Colonic mucosa (tissue), 4 donors: Measurements from ENCODE around the gene CHMP2A. TPM values are rescaled to one million over a fixed set of nuclear protein-coding genes. Genes with fewer than 3 reads are reported as not detected.

Experiments used
- DNase-seq: peaks from one replicate; pipeline ENCODE4 v3.0.0-alpha.2; 2020
- H3K27ac ChIP-seq: fragments of 200-600 bp; one replicate; pipeline ENCODE4 v1.8.0; 2021
- H3K27me3 ChIP-seq: fragments of 200-600 bp; one replicate; pipeline ENCODE4 v1.8.0; 2021
- H3K36me3 ChIP-seq: fragments of 200-600 bp; one replicate; pipeline ENCODE4 v1.8.0; 2021
- H3K4me1 ChIP-seq: fragments of 200-600 bp; one replicate; pipeline ENCODE4 v1.8.0; 2021; ENCODE audit warnings: mild to moderate bottlenecking
- H3K4me3 ChIP-seq: fragments of 200-600 bp; one replicate; pipeline ENCODE4 v1.8.0; 2021
- H3K9ac ChIP-seq, 2 donors: one replicate each; pipeline ENCODE4 v1.7.0; 2013; ENCODE audit warnings: control low read depth in 2 of 2, low read depth in 2 of 2, low read length in 2 of 2
- H3K9me3 ChIP-seq: fragments of 200-600 bp; one replicate; pipeline ENCODE4 v1.8.0; 2021
- CTCF ChIP-seq: fragments of 200-600 bp; IDR thresholded peaks from one replicate; pipeline ENCODE4 v1.8.0; 2022; ENCODE audit warnings: antibody characterized with exemption, mild to moderate bottlenecking
- intact Hi-C: fragments of 100-400 bp; cut with DNase I; formaldehyde crosslinking; loops from one replicate; pipeline ENCODE4 v1.14.1; 2022
- total RNA-seq, 2 donors: library from RNA; stranded (reverse); fragmentation: NEBNext Ultra II Directional in 1 of 2; extraction: Animal tissue kit (Norgen Biotek cat#: 25700) in 1 of 2; gene quantifications; one replicate each; pipeline ENCODE4 v1.2.1, GENCODE V29; 2021
- donor health status: healthy.
- donor health status: DM: no; HTN: no; CAD: no.
- donor health status: DM: no; HTN: no; CAD: no.

CHMP2A gene
- total RNA-seq, 2 donors from 2014 or later, result 176 to 183 TPM

- no peak for DNase-seq
- H3K27ac ChIP-seq, result no peak overlapping the region
- intact Hi-C loops, result no loop called here
- no peak overlapping the region for H3K4me3 ChIP-seq
- H3K27me3 ChIP-seq, result no peaks in the 10 kb centered on the region
- no peak overlapping the region for H3K9ac ChIP-seq
- TF ChIP-seq CTCF, result no peak
- H3K36me3 ChIP-seq, result no peaks in the 10 kb centered on the region
- peaks cover 17% of the 10 kb centered on the region for H3K4me1 ChIP-seq
- no peaks in the 10 kb centered on the region for H3K9me3 ChIP-seq
Observed at GRCh38 chr19:58566989-58567388, 12.1 kb upstream of the CHMP2A start.

GRCh38 chr19:58563823-58564222 lies 8.9 kb upstream of the CHMP2A start:
- no peaks in the 10 kb centered on the region for H3K36me3 ChIP-seq
- H3K9me3 ChIP-seq, result no peaks in the 10 kb centered on the region
- no peak for DNase-seq
- H3K9ac ChIP-seq, result no peak overlapping the region
- H3K27me3 ChIP-seq, result no peaks in the 10 kb centered on the region
- no peak for TF ChIP-seq CTCF
- H3K4me1 ChIP-seq, result peaks cover 22% of the 10 kb centered on the region
- intact Hi-C loops, result no loop called here
- H3K4me3 ChIP-seq, result no peak overlapping the region
- no peak overlapping the region for H3K27ac ChIP-seq

GRCh38 chr19:58563034-58563573 lies 8.2 kb upstream of the CHMP2A start:
- Histone ChIP-seq H3K36me3 (no peaks in the 10 kb centered on the region), H3K27ac (no peak overlapping the region), H3K9ac (peak overlapping the region; percentile 1 to 61), H3K4me3 (peak overlapping the region; percentile 30), H3K9me3 (no peaks in the 10 kb centered on the region), H3K4me1 (peaks cover 22% of the 10 kb centered on the region), H3K27me3 (no peaks in the 10 kb centered on the region)
- peak; percentile 65 for DNase-seq
- intact Hi-C loops, result no loop called here
- TF ChIP-seq CTCF, result no peak

- H3K9me3 ChIP-seq, result no peaks in the 10 kb centered on the region
- H3K4me1 ChIP-seq, result peaks cover 22% of the 10 kb centered on the region
- H3K27me3 ChIP-seq, result no peaks in the 10 kb centered on the region
- no peak for TF ChIP-seq CTCF
- peak; percentile 49 for DNase-seq
- H3K4me3 ChIP-seq, result peak overlapping the region; percentile 30
- H3K27ac ChIP-seq, result no peak overlapping the region
- H3K36me3 ChIP-seq, result no peaks in the 10 kb centered on the region
- H3K9ac ChIP-seq, result peak overlapping the region; percentile 53 to 61
- intact Hi-C loops, result no loop called here
Observed at GRCh38 chr19:58562122-58563033, 7.5 kb upstream of the CHMP2A start.

GRCh38 chr19:58561373-58562121 lies 6.6 kb upstream of the CHMP2A start:
- Histone ChIP-seq H3K9me3 (no peaks in the 10 kb centered on the region), H3K27ac (no peak overlapping the region), H3K27me3 (no peaks in the 10 kb centered on the region), H3K9ac (peak overlapping the region; percentile 53 to 61), H3K4me1 (peaks cover 30% of the 10 kb centered on the region), H3K4me3 (peak overlapping the region; percentile 30), H3K36me3 (peaks cover 3% of the 10 kb centered on the region)
- intact Hi-C loops, result no loop called here
- no peak for TF ChIP-seq CTCF
- no peak for DNase-seq
